Neuronal stem cell (in vitro differentiated cells): ENCODE measurements around the gene ZFAND2A.
A peak's percentile ranks its signal among the peaks of the same experiment; 100 is the strongest.

ENCODE experiments used
- DNase-seq: peaks from one replicate; pipeline ENCODE4 v3.0.0-alpha.2; 2013; ENCODE audit warnings: low spot score
- H2AFZ ChIP-seq: one replicate; pipeline ENCODE4 v1.6.1; 2013; ENCODE audit warnings: mild to moderate bottlenecking, low read length, inconsistent platforms
- H2AK5ac ChIP-seq: 2 replicates; pipeline ENCODE4 v1.6.1; 2013; ENCODE audit warnings: low read depth, mild to moderate bottlenecking, inconsistent platforms, low read length, moderate library complexity, mixed read lengths
- H2BK120ac ChIP-seq: 2 replicates; pipeline ENCODE4 v1.6.1; 2013; ENCODE audit warnings: low read depth, mild to moderate bottlenecking, inconsistent platforms, low read length, moderate library complexity, mixed read lengths
- H2BK12ac ChIP-seq: one replicate; pipeline ENCODE4 v1.6.1; 2013; ENCODE audit warnings: low read length, inconsistent platforms
- H2BK15ac ChIP-seq: 2 replicates; pipeline ENCODE4 v1.6.1; 2013; ENCODE audit warnings: mild to moderate bottlenecking, low read length, inconsistent platforms, mixed read lengths
- H2BK5ac ChIP-seq: one replicate; pipeline ENCODE4 v1.6.1; 2013; ENCODE audit warnings: inconsistent platforms, mild to moderate bottlenecking, low read length, moderate library complexity
- H3K14ac ChIP-seq: one replicate; pipeline ENCODE4 v1.6.1; 2013; ENCODE audit warnings: low read length, inconsistent platforms
- H3K18ac ChIP-seq: 2 replicates; pipeline ENCODE4 v1.6.1; 2013; ENCODE audit warnings: low read length, inconsistent platforms
- H3K23ac ChIP-seq: 2 replicates; pipeline ENCODE4 v1.6.1; 2013; ENCODE audit warnings: low read depth, mild to moderate bottlenecking, mixed read lengths, low read length, inconsistent platforms; ENCODE audit not compliant: poor library complexity
- H3K27ac ChIP-seq: replicated peaks from 3 replicates; pipeline ENCODE4 v1.5.1; 2013; ENCODE audit warnings: low read length, inconsistent platforms
- H3K27me3 ChIP-seq, 3 experiments: 2 replicates each; pipeline ENCODE4 v1.6.1; 2013; ENCODE audit warnings: low read length in 3 of 3, mild to moderate bottlenecking in 2 of 3, inconsistent platforms in 1 of 3, low read depth in 1 of 3, mixed read lengths in 1 of 3, moderate library complexity in 1 of 3; ENCODE audit not compliant: control insufficient read depth in 3 of 3, insufficient read depth in 3 of 3
- H3K36me3 ChIP-seq, 2 donors: replicated peaks in 1 of 2; 2 replicates each; pipeline ENCODE4 v1.6.1; 2013; ENCODE audit warnings: low read length in 2 of 2; ENCODE audit not compliant: control insufficient read depth in 2 of 2, insufficient read depth in 2 of 2
- H3K4ac ChIP-seq: 2 replicates; pipeline ENCODE4 v1.6.1; 2013; ENCODE audit warnings: inconsistent platforms, mild to moderate bottlenecking, low read length, moderate library complexity
- H3K4me1 ChIP-seq, 2 donors: 1 replicate in 1 of 2; 2 replicates in 1 of 2; pipeline ENCODE4 v1.6.1; 2013; ENCODE audit warnings: low read length in 2 of 2, low read depth in 1 of 2; ENCODE audit not compliant: control insufficient read depth in 2 of 2, insufficient read depth in 1 of 2
- H3K4me2 ChIP-seq: one replicate; pipeline ENCODE4 v1.6.1; 2013; ENCODE audit warnings: mild to moderate bottlenecking, low read length, inconsistent platforms; ENCODE audit not compliant: insufficient read depth, poor library complexity, severe bottlenecking
- H3K4me3 ChIP-seq, 2 donors: 2 replicates each; pipeline ENCODE4 v1.5.1; 2013; ENCODE audit warnings: low read length in 2 of 2, mild to moderate bottlenecking in 2 of 2, inconsistent platforms in 1 of 2, moderate library complexity in 1 of 2
- H3K79me1 ChIP-seq: one replicate; pipeline ENCODE4 v1.6.1; 2013; ENCODE audit warnings: low read depth, mild to moderate bottlenecking, inconsistent platforms, low read length, moderate library complexity
- H3K9ac ChIP-seq: one replicate; pipeline ENCODE4 v1.6.1; 2013; ENCODE audit warnings: mild to moderate bottlenecking, low read depth, low read length, inconsistent platforms; ENCODE audit not compliant: poor library complexity
- H3K9me3 ChIP-seq, 2 donors: replicated peaks in 1 of 2; 2 replicates each; pipeline versions ENCODE3 to v1.6.1; 2013; ENCODE audit warnings: low read length in 2 of 2, mild to moderate bottlenecking in 2 of 2, inconsistent platforms in 1 of 2, low read depth in 1 of 2, mixed read lengths in 1 of 2, moderate library complexity in 1 of 2; ENCODE audit not compliant: control insufficient read depth in 2 of 2, insufficient read depth in 1 of 2
- H4K8ac ChIP-seq: one replicate; pipeline ENCODE4 v1.6.1; 2013; ENCODE audit warnings: low read depth, mild to moderate bottlenecking, inconsistent platforms, low read length, moderate library complexity
- H4K91ac ChIP-seq: one replicate; pipeline ENCODE4 v1.6.1; 2013; ENCODE audit warnings: low read length, low read depth, mild to moderate bottlenecking, inconsistent platforms; ENCODE audit not compliant: poor library complexity
- WGBS, 2 donors: extraction: QIAGEN DNeasy Blood & Tissue Kit; methylation state at CpG; one replicate each; pipeline ENCODE4 v1.1.7; 2013; ENCODE audit warnings: missing lambda C conversion rate in 2 of 2, mixed read lengths in 1 of 2; ENCODE audit not compliant: insufficient read length in 2 of 2, insufficient replicate concordance in 1 of 2; ENCODE audit errors: extremely low coverage in 2 of 2; 5-methylcytosine and 5-hydroxymethylcytosine counted together

The ZFAND2A gene

GRCh38 chr7:1189986-1190772, 30.2 kb upstream of the ZFAND2A start:
- no peaks in the 10 kb centered on the region for H3K36me3 ChIP-seq
- peaks cover 0 to 43% (median 2%) of the 10 kb centered on the region in 3 experiments for H3K27me3 ChIP-seq
- H3K9me3 ChIP-seq = no peaks in the 10 kb centered on the region
- H3K79me1 ChIP-seq = no peaks in the 10 kb centered on the region
- H3K4me3 ChIP-seq = no peak overlapping the region
- H4K8ac ChIP-seq = no peak overlapping the region
- H2BK15ac ChIP-seq = no peak overlapping the region
- no peaks in the 10 kb centered on the region for H3K4me1 ChIP-seq
- H4K91ac ChIP-seq = no peak overlapping the region
- no peak overlapping the region for H2AFZ ChIP-seq
- H3K23ac ChIP-seq = no peak overlapping the region
- no peak for DNase-seq
- H3K18ac ChIP-seq = no peak overlapping the region
- H3K9ac ChIP-seq = no peak overlapping the region
- H3K14ac ChIP-seq = no peak overlapping the region
- no CpG with 5 or more reads among the region's 10 CpGs for WGBS, 2 donors
- no peak overlapping the region for H2BK120ac ChIP-seq
- no peak overlapping the region for H2BK5ac ChIP-seq
- no peak overlapping the region for H2AK5ac ChIP-seq
- H2BK12ac ChIP-seq = no peak overlapping the region
- H3K4me2 ChIP-seq = no peak overlapping the region
- H3K27ac ChIP-seq = no peak overlapping the region
- H3K4ac ChIP-seq = no peak overlapping the region

DNA sequence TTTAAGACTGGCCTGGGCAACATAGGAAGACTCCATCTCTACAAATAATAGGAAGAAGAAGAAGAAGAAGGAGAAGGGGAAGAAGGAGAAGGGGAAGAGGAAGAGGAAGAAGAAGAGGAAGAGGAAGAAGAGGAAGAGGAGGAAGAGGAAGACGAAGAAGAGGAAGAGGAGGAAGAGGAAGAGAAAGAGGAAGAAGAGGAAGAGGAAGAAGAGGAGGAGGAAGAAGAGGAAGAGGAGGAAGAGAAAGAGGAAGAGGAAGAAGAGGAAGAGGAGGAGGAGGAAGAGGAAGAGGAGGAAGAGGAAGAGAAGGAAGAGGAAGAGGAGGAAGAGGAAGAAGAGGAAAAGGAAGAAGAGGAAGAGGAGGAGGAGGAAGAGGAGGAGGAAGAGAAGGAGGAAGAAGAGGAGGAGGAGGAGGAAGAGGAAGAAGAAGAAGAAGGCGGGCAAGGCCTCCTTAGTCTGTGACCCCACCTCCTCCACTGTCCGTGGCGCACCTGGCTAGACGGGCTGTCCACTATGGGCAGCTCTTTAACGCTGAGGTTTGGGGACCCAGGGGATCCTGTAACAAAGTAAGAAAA, 28.8 kb upstream of the ZFAND2A start:
- H2AK5ac ChIP-seq = peak overlapping the region; percentile 52
- H3K23ac ChIP-seq = no peak overlapping the region
- H2BK120ac ChIP-seq = no peak overlapping the region
- no peak overlapping the region for H2BK12ac ChIP-seq
- no peak overlapping the region for H3K4me3 ChIP-seq
- H3K27me3 ChIP-seq = peaks cover 0 to 34% (median 2%) of the 10 kb centered on the region in 3 experiments
- peak overlapping the region; percentile 21 for H3K9ac ChIP-seq
- H3K18ac ChIP-seq = no peak overlapping the region
- peak overlapping the region; percentile 53 for H2BK5ac ChIP-seq
- no peak overlapping the region for H2BK15ac ChIP-seq
- no peaks in the 10 kb centered on the region for H3K9me3 ChIP-seq
- H3K4ac ChIP-seq = no peak overlapping the region
- H4K8ac ChIP-seq = no peak overlapping the region
- no CpG with 5 or more reads among the region's 6 CpGs for WGBS, 2 donors
- no peaks in the 10 kb centered on the region for H3K79me1 ChIP-seq
- H4K91ac ChIP-seq = no peak overlapping the region
- no peaks in the 10 kb centered on the region for H3K36me3 ChIP-seq
- H3K14ac ChIP-seq = no peak overlapping the region
- no peak overlapping the region for H3K27ac ChIP-seq
- H3K4me2 ChIP-seq = no peak overlapping the region
- DNase-seq = no peak
- H2AFZ ChIP-seq = no peak overlapping the region
- H3K4me1 ChIP-seq = no peaks in the 10 kb centered on the region

DNA sequence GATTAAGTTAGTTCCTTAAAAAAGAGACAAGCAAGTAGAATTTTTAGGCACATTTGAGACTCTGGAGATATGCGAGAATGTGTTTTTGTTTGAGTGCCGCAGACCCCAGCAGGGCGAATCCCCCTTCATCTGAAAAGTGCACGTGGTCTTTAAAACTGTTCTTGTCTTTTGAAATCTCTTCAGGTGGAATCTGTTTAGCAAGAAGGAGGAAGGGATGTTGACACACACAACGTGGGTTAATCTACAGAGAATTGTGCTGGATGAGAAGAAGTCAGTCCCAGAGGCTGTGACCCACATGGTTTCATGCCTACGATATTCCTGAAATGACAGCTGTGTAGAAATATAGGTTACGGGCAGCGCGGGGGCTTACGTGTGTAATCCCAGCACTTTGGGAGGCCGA, 27.1 kb upstream of the ZFAND2A start:
- Histone ChIP-seq H3K9ac (no peak overlapping the region), H3K27ac (no peak overlapping the region), H3K36me3 (no peaks in the 10 kb centered on the region), H3K79me1 (no peaks in the 10 kb centered on the region), H3K27me3 (peaks cover 0 to 19% (median 2%) of the 10 kb centered on the region in 3 experiments), H3K4me2 (no peak overlapping the region), H2AFZ (no peak overlapping the region), H2AK5ac (no peak overlapping the region), H3K4me1 (peaks cover 0 to 2% of the 10 kb centered on the region in 2 donors), H2BK12ac (no peak overlapping the region), H3K23ac (no peak overlapping the region), H4K8ac (no peak overlapping the region), H3K9me3 (no peaks in the 10 kb centered on the region), H4K91ac (no peak overlapping the region), H3K14ac (no peak overlapping the region), H2BK15ac (no peak overlapping the region), H2BK120ac (no peak overlapping the region), H3K4ac (no peak overlapping the region), H3K4me3 (no peak overlapping the region), H2BK5ac (no peak overlapping the region), H3K18ac (no peak overlapping the region)
- no peak for DNase-seq
- WGBS, 2 donors = no CpG with 5 or more reads among the region's 11 CpGs

- peak overlapping the region; percentile 8 for H3K18ac ChIP-seq
- no peak overlapping the region for H3K23ac ChIP-seq
- H3K9me3 ChIP-seq = peaks cover 0 to 8% of the 10 kb centered on the region in 2 donors
- H4K91ac ChIP-seq = no peak overlapping the region
- no peak overlapping the region for H2BK12ac ChIP-seq
- no peak overlapping the region for H3K27ac ChIP-seq
- H3K36me3 ChIP-seq = no peaks in the 10 kb centered on the region
- peak overlapping the region; percentile 7 for H2AFZ ChIP-seq
- no peak overlapping the region for H2BK120ac ChIP-seq
- H3K4me3 ChIP-seq = no peak overlapping the region
- no peak overlapping the region for H3K4me2 ChIP-seq
- no peak overlapping the region for H3K14ac ChIP-seq
- peak overlapping the region; percentile 22 for H2AK5ac ChIP-seq
- H2BK15ac ChIP-seq = no peak overlapping the region
- H4K8ac ChIP-seq = no peak overlapping the region
- H3K9ac ChIP-seq = no peak overlapping the region
- no peak overlapping the region for H2BK5ac ChIP-seq
- peaks cover 0 to 2% of the 10 kb centered on the region in 2 donors for H3K4me1 ChIP-seq
- no peak for DNase-seq
- H3K27me3 ChIP-seq = peaks cover 0 to 14% (median 0%) of the 10 kb centered on the region in 3 experiments
- no peaks in the 10 kb centered on the region for H3K79me1 ChIP-seq
- no peak overlapping the region for H3K4ac ChIP-seq
- WGBS, 2 donors = no CpG with 5 or more reads among the region's 12 CpGs
Measured at GRCh38 chr7:1181640-1182039, 21.6 kb upstream of the ZFAND2A start.
